Activated naive CD4-positive, alpha-beta T cell treated with anti-CD3 and anti-CD28 coated beads, Interleukin-2, amount 10 ng/mL, durations not matched to agents 5 hours and 36 hours (primary cell): ENCODE results near the gene SYNRG. TPM values are rescaled to one million over a fixed set of nuclear protein-coding genes. Genes with fewer than 3 reads are reported as not detected.

Experiments
- microRNA-seq: library from miRNA; unstranded; fragments of <30 nt; microRNA quantifications from one replicate; pipeline ENCODE4 v1.2.0, GENCODE V29; 2022; ENCODE audit warnings: borderline microRNAs expressed, borderline replicate concordance
- total RNA-seq, 2 experiments: library from RNA; stranded (reverse); gene quantifications; one replicate each; pipeline ENCODE4 v1.2.3, GENCODE V29; 2021

The SYNRG gene, protein sequence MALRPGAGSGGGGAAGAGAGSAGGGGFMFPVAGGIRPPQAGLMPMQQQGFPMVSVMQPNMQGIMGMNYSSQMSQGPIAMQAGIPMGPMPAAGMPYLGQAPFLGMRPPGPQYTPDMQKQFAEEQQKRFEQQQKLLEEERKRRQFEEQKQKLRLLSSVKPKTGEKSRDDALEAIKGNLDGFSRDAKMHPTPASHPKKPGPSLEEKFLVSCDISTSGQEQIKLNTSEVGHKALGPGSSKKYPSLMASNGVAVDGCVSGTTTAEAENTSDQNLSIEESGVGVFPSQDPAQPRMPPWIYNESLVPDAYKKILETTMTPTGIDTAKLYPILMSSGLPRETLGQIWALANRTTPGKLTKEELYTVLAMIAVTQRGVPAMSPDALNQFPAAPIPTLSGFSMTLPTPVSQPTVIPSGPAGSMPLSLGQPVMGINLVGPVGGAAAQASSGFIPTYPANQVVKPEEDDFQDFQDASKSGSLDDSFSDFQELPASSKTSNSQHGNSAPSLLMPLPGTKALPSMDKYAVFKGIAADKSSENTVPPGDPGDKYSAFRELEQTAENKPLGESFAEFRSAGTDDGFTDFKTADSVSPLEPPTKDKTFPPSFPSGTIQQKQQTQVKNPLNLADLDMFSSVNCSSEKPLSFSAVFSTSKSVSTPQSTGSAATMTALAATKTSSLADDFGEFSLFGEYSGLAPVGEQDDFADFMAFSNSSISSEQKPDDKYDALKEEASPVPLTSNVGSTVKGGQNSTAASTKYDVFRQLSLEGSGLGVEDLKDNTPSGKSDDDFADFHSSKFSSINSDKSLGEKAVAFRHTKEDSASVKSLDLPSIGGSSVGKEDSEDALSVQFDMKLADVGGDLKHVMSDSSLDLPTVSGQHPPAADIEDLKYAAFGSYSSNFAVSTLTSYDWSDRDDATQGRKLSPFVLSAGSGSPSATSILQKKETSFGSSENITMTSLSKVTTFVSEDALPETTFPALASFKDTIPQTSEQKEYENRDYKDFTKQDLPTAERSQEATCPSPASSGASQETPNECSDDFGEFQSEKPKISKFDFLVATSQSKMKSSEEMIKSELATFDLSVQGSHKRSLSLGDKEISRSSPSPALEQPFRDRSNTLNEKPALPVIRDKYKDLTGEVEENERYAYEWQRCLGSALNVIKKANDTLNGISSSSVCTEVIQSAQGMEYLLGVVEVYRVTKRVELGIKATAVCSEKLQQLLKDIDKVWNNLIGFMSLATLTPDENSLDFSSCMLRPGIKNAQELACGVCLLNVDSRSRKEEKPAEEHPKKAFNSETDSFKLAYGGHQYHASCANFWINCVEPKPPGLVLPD (N-terminal part only)
- 100 to 1,000 TPM; 121 to 131 TPM for total RNA-seq

GRCh38 chr17:37609170-37610040 is at the start of gene SYNRG:
TSS of gene SYNRG (minus strand) at chr17:37609418. CDS start at chr17:37609355, 63 bp downstream.

GRCh38 chr17:37643118-37643766 is 34.0 kb upstream of the SYNRG start, which contains the start of gene DDX52:
TSS of gene DDX52 (minus strand) at chr17:37643446. CDS start at chr17:37643420, 26 bp downstream.

DNA sequence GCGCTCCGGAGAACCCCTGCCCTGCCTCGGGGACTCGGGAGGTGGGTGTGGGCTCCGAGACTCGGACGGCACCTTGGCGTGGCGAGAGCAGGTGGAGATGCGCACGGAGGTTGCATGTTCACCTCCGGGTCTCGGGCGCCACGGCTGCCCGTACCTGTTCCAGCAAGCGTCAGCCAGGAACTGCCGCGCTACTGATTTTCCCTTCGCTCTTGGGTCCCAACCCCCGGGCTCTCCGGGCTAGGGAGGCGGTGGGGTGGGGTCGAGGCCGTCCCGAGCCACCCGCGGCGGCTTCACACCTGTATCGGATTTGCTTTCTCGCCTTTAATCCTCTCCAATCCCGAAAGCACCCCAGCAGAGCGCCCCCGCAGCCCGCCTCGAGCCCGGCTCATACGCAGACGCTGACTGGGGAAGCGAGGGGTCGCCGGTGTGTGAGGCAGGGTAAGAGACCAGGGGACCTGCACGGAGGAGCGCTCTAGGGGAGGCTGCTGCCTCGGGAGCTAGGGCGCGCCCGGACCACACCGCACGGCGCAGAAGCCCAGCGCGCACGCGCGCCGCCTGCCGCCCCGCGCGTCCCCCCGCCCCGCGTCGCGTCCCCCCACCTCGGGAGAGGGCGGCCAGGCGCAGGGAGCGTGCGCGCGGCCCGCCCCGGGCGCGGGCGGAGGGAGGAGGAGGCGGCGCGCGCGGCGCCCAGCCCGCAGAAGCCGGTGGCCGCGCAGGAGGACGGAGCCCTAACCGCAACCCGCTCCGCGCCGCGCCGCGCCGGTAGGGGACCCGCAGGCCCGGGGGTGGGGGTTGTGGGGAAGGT is 119.8 kb downstream of the SYNRG start, which contains the start of gene DUSP14:
DUSP14 (plus strand) TSS at position 695 of the 805 bp plus-strand sequence. CDS start 22,382 bp downstream, outside the sequence.

Small RNA genes within 50 kb of the gene (microRNA-seq; reads per million reads assigned to microRNA genes)
- not detected for gene MIR378J

Other genes with a start within 250 kb of the SYNRG start
- gene C17orf78, start 233.4 kb downstream of the SYNRG start, total RNA-seq = not detected
- 10 to 100 TPM; 37.3 to 41.9 TPM for gene ACACA, start 202.6 kb downstream of the SYNRG start, total RNA-seq
- gene TADA2A, start 202.5 kb downstream of the SYNRG start, total RNA-seq = 10 to 100 TPM; 41.8 to 44.6 TPM
- gene DUSP14, start 119.5 kb downstream of the SYNRG start, total RNA-seq = 10 to 100 TPM; 10.1 to 11.7 TPM
- gene DDX52, start 34.0 kb upstream of the SYNRG start, total RNA-seq = 10 to 100 TPM; 22.5 to 23.8 TPM
- not detected for gene HNF1B, start 135.6 kb upstream of the SYNRG start, total RNA-seq